GM21717 (cell line): ENCODE measurements around the gene CTLA4.
A peak's percentile ranks its signal among the peaks of the same experiment; 100 is the strongest.

Experiments
- ATAC-seq: cut with Tn5 transposase; IDR thresholded peaks from one replicate; pipeline ENCODE4 v1.9.1; 2021; ENCODE audit warnings: mild to moderate bottlenecking, moderate library complexity; ENCODE audit not compliant: unreplicated experiment

CTLA4 gene

DNA sequence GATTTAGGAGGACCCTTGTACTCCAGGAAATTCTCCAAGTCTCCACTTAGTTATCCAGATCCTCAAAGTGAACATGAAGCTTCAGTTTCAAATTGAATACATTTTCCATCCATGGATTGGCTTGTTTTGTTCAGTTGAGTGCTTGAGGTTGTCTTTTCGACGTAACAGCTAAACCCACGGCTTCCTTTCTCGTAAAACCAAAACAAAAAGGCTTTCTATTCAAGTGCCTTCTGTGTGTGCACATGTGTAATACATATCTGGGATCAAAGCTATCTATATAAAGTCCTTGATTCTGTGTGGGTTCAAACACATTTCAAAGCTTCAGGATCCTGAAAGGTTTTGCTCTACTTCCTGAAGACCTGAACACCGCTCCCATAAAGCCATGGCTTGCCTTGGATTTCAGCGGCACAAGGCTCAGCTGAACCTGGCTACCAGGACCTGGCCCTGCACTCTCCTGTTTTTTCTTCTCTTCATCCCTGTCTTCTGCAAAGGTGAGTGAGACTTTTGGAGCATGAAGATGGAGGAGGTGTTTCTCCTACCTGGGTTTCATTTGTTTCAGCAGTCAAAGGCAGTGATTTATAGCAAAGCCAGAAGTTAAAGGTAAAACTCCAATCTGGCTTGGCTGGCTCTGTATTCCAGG lies at the start of gene CTLA4:
TSS of gene CTLA4 (plus strand) at position 211 of the 640 bp plus-strand sequence. CDS start at position 383, 172 bp downstream.
- no peak for ATAC-seq

DNA sequence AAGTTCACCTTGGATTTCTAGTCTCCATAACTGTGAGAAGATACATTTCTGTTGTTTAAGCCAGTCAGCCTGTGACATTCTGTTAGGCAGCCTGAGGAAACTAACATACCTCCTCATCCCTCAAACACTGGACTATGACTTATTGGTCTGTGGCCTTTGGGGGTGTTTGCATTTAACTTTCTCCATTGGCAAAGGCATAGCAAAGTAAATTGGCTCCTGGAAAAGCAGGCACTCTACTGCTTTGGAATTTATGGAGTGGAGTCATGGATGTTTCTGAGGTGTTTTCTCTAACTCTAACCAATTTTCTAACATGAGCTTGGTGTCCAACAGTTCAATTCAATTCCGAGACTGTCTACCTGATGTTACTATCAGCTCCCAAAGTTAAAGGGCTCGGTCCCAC lies 48.9 kb upstream of the CTLA4 start:
- no peak for ATAC-seq

DNA sequence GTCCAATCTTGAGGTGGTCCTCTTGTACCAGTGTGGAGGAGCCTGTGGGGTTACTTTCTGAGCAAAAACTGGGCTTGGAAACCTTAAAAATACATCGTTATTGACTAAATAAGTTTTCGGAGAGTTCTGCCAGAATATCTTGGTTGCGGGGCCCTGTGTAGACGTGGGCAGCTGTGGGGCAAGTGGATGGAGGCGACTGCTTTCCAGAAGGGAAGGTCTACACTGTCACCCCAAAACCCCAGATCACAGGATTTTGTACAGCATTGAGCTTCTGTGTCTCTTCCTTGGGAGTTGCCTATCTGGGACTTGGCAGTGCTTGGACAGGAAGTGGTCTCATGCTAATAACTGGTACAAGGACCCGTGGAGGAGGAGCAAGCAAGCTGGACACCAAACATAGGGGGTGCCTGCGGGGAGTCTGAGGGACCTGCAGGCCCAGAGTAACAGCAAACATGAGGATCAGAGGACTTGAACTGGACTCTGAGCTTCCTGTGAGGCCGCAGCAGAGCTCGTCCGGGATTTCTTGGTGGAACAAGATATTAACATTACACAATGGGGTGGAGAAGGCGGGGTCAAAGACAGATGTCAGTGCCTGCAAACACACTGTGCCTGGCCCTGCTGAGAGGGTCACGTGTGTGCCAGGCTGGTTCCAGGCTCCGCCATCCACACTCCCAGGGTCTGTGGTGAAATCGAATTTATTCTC lies 48.0 kb upstream of the CTLA4 start:
- ATAC-seq, result no peak

DNA sequence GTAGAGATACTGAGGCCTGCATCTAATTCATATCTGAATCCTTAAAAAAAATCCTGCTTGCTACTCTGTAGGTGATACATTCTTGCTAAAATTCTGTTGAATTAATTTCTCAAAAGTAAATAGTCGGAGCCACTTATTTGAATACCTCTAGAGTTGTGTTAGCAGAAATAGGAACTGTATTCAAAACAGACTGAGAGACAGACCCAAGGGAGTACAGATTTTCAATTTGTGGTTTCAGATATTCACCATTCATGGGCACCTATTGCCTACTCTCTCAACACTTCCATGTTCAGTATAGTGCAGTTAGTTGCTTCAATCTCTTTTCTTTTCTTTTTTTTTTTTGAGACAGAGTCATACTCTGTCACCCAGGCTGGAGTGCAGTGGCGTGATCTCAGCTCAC lies 46.6 kb upstream of the CTLA4 start:
- ATAC-seq, result peak; percentile 94

DNA sequence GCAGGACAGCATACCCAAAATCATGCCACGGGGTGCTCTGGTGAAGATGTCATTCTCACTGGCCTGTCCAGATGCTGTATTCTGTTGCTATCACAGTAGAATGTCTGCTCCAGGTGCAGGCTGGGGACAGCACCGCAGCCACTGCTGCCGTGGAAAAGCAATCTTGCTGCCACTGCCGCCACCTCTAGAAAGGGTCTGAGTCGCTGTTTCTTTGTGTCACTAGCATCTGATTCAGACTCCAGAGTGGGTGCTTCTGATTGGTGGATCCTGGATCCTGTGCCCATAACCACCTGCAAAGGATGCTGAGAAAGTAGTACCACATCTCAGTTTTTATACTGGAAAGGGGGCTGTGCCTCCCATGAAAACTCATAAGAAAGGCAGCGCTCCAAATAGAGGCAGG lies 45.3 kb upstream of the CTLA4 start:
- ATAC-seq, result no peak

DNA sequence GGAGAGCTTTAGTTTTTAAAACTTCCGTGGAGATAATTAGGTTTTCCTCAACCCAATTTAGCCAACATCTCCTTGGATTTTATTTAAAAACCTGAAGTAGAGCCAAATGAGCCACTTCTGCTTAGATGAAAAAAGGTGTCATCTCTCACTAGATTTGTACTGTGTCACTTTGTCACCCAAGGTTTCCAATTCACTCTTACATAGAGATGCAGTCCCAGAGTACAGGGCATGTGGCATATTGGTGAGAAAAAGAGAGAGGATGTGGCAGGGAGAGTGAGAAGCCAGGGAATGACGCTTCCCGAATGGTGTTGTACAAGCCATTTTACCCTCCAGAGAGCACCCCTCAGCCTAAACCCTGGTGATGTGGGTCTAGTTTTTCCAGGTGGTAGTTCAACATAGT lies 44.4 kb upstream of the CTLA4 start:
- ATAC-seq, result no peak

DNA sequence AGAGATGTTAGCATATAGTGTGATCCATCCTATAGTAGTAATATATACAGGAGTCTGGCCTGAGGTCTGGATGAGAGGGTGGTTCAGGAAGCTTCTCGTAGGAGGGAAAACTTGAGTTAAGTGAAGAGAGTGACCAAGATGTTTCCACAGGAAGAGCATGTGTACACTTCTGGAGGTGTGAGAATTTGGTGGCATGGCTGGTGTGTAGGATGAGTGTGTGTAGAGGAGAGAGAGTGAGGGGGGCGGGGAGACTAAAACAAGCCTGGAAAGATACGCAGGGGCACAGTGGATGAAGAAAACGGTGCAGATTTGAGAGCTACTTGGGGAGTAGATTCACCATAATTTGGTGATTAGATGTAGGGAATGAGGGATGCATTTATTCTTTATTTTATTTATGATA lies 43.5 kb upstream of the CTLA4 start:
- no peak for ATAC-seq

DNA sequence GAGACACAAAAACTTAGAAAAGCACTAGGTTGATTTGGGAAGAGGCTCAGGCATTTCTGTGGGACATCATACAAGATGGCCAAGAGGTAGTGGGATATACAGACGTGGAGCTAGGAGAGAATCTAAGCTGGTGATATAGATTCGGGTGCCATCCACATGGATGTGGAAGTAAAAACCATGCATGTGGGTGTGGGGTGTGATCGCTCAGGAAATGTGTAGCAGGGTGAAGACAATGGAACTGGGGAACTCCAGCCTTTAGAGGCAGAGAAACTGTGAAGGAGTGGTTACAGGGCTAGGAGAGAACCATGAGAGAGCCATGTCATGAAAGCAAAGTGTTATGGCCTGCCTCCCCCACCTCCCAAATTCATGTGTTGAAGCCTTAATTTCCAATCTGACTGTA lies 43.0 kb upstream of the CTLA4 start:
- no peak for ATAC-seq

DNA sequence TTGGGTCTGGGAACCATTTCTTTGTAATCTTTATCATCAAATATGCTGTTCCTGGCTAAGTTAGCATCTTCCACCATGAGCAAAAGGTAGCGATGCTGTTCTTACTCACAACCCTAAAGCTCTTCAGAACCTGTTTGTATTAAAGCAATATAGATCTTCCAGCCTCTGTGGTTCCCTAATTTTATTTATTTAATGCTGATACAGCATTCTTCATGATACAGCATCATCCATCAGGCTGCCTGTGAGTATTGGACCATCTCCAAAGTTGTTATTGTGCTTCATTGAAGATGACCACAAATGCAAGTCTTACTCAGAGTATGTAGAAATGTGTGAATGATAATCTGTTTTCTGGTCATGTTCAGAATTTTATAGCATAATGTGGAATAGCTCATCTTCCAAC lies 40.9 kb upstream of the CTLA4 start:
- no peak for ATAC-seq

DNA sequence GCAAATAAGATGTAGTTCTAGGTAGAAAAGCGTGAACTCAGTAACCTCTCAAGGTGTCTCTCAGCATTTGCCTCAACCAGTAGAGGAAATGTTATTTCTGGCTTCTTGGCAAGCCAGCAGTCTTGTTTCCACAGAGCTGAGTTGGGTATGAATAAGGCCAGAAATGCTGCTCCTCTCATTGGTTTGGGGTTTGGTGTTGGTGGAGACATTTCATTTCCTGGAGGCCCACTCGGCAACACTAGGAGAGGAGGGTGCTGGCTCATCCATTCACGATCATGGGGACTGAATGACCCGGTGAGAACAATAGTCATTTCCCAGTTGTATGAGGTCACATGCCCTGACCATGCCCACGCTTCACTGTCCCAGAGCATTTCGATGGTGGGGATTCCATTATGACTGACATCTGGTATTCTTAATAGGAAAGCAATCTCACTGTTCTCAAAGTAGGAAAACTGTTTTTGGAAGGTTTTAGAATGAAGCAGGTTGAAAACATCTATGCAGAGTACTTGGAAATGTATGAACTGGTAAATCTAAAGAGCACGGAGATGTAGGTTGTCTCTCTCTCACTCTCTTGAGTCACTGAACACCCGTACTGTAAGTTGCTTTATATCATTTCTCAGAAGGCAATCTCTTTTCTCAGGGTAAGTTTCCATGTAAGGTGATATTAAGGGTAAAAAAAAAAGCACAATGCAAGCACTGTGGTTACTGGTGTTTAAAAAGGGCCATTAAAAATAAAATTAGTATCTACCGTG lies 37.1 kb upstream of the CTLA4 start:
- ATAC-seq, result no peak

DNA sequence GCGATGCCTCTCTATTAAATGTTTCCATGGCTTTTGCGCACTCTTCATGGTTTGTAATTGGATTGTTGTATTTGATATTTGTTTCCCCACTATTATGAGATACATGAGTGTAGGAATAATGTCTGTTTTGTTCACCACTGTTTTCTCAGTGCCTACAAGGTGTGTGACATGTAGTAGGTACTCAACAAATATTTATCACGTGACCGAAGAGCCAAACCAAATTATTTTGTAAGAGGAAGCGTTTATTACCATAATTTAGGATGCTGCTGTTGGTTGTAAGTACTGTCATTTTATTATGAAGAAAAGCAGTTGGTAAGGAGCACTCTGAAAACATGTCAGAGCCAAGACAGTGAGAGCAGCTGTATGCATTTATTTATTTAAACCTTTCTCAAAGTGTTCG lies 32.2 kb upstream of the CTLA4 start:
- no peak for ATAC-seq

DNA sequence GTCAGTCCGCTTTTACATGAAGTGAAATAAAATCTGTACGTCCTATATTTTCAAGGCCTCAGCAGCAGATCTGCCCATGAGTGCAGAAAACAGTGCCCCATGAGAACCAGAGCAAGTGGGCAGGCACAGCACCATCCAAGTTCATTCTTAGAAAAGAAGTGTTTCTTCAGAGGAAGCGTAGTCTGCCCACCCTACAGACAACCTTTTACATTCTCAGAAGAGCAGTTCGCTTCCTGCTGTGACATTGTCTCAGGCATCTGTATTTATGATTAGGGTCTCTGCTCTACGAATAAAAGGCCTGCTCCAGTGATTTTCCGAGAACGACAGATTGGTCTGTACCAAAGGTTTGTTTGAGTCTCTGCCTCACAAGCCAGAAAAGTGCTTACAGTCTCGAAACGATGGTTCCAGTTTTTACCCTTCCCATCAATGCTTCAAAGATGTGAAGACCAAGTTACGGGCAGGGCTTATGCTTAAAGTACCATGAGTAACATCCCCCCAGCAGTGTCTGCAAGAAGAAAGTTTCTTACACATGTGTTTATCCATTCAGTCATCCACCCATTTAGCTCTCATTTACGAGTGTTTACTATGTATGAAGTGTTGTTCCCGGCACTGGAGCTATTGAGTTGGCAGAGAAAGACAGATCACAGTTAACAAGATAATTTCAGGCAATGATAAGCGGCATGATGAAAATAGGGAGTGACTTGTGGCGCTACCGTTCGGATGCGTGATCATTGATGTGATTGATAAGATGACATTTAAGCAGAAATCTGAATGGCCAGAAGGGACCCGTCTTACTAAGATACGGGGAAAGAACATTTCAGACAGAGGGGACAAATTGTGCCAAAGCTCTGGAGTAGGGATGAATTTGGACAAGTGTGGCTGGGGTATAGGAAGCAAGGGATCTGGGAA lies 31.4 kb upstream of the CTLA4 start:
- ATAC-seq, result no peak

DNA sequence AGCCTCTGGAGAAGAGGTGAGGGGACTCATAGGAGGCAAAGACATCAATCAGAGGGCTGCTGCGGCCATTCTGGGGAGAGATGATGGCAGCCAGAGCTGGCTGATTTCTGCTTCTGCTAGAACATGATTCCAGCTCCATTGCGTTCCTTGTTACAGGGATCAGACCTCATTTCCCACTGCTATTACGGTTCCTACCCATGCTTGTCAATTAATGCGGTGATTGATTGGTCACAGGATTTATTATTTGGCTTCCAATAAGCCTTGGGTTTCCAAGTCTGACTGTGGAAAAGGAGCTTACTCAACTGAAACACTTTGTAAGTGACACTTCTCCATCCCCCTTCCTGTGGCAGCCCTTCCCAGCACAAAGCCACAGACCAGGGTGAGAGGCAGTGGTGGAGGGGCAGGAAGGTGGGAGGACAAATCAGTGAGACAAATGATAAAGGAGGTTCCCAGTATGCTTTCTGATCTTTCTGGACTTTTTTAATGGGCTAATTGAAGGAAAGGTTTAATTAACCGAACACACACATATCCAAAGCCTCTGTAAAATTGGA lies 26.8 kb upstream of the CTLA4 start:
- ATAC-seq, result no peak

DNA sequence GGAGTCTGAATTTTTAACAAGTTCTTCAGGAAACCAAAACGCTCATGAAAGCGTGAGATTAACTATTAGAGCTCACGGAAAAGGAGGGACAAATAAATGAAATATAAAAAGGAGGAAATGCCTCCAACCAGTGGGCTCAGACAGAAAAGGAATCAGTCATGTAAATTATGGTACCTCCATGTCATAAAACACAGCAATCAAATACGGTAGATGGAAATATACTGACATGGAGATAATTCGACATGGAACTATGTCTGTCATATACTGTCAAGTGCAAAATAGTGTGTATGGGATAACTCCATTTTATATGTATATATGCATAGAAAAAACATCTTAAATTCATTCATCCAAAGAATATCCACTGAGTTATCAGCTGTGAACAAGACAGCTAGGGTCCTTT lies 25.9 kb upstream of the CTLA4 start:
- no peak for ATAC-seq

DNA sequence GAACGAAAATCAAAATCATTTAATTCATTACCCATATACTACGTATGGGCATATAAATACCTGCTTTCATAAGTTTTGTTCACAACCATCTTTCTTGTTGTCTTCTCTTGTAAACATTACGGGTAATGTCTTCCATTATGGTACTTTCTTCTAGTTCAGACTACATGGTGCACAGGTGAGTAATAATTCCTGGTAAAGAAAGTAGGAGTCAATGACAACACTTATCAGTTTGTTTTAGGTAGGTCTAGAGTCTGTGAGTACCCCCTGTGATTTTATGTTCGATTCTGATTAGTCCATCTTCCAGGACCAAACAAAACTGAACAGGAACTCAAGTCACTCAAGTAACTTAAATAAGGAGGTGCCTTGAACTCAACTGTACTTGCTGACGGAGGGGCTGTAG lies 25.2 kb upstream of the CTLA4 start:
- no peak for ATAC-seq

DNA sequence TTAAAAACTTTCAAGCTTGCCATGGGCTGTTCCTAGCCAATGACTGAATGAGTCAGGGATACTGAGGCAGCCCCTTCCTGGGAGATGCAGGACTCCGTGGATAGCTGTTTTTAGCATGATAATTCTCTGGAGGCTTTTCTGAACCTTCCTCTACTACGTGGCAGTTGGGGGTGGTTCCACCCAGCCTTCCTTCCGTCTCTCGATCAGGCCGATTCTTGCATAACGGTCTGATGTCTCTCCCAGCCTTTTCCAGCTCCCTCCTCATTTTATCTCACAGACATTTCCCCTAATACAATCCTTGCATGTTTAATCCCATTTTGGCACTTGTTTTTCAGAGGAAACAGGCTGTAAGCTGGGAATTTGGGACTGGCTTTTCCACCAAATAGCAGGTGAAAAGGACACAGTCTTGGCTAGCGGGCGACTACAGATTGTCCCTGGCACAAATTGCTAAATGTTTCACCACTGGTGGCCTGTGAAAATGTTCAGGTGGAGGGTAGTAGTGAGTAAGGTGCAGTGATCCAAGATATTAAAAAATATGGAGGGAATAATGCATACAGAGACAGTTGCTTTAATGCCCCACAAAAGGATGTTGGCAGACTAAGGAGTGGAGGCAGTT lies 21.0 kb upstream of the CTLA4 start:
- no peak for ATAC-seq

DNA sequence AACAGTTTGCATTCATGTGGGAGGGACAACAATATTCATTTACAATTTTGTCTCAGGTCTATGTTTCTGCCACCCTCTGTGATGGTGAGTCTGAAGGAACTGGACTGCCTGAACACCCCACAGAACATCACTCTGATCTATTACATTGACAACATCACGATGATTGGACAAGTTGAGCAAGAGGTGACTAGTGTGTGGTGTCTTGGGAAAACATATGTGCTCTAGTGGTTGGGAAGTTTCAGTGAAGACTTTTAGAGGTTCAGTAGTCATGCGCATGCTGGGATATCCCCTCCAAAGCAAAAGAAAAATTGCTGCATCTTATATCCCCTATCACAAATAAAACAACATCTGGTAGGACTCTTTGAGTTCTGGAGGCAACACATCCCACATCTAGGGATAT lies 18.6 kb upstream of the CTLA4 start:
- ATAC-seq, result no peak

DNA sequence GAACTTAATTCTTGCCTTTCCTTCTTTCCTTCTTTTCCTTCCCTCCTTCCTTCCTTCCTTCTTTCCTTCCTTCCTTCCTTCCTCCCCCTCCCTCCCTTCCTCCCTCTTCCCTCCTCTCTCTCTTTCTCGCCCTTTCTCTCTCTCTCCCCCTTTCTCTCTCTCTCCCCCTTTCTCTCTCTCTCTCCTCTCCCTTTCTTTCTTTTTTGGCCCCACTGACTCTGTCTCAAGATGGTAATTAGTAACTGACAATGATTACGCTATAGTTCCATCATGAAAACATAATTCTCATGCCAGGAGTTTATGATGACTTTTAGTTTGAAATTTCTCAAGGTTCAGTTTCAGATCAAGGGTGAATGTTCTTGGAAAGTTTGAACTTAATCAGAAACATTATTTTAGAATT lies 14.8 kb upstream of the CTLA4 start:
- ATAC-seq, result no peak

DNA sequence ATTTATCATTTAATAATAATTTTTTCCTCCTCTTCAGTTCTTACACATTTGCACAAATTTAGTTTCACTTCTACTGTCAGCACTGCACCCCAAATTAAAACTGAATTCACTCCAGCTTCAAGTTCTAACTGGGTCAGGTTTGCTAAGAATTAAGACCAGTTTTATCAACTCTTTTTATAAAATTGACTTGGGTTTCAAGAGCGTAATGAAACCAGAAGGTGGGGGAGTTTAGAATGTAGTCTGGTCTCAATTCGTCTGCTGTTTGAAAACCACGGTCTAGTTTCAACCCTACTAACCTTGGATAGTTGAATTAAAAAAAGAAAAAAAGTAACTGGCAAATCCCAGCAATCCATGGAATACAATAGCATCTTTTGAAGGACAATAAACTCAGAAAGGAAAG lies 14.3 kb upstream of the CTLA4 start:
- no peak for ATAC-seq

DNA sequence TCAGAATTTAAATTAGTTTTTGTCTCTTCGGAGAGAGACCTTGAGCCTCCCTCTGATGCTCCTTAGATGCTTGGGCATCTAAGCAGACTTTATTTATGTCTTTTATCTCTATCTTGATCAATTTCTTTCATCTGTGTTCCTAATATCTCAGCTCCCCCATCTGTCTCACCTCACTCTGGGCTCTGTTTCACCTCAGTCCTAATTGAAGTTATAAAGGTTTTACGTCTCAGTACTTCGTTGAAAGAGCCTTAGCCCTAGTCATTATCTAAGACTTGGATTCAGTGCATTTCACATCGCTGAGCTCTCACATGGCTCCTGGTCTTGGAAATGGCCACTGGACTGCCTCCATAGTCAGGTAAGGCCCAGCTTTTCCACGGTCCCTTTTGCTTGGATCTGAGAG lies 13.8 kb upstream of the CTLA4 start:
- no peak for ATAC-seq
